ENCODE measurements around the gene SRGAP1. TPM values are rescaled to one million over a fixed set of nuclear protein-coding genes. Genes with fewer than 3 reads are reported as not detected.

Gene SRGAP1
- polyA plus RNA-seq, 1 donor from 2014 or later: 4.8 TPM

DNA sequence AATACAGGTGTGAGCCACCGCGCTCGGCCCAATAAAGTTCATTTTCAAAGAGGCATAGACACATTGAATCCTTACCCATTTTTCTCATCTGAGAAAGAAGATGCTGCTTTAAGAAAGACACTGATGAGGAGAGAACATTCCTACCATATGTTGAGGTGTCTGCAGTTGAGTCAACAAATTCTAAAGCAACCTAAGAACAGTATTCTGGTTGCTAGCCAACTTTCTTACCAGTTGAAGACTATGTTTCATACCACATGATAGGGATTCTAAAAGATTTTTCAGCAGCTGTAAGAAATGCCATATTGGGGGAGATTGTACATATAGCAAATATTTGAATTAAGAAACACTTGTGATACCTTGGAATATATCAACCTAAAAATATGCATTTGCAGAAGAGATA, 160.1 kb downstream of the SRGAP1 start:
- Histone ChIP-seq H3K4me2 (ENCODE audit: low read length) (no peak overlapping the region), H3K79me2 (replicated peaks; ENCODE audit: insufficient read depth, low read length) (no peaks in the 10 kb centered on the region), H3K4me3 (ENCODE audit: low read length) (no peak overlapping the region), H3K9ac (ENCODE audit: low read length) (no peak overlapping the region), H2AFZ (ENCODE audit: low read depth, low read length) (no peak overlapping the region), H3K27ac (ENCODE audit: low read length) (no peak overlapping the region), H3K9me3 (ENCODE audit: low read length) (no peaks in the 10 kb centered on the region), H4K20me1 (ENCODE audit: insufficient read depth) (no peaks in the 10 kb centered on the region), H3F3A (ENCODE audit: insufficient read depth, low read length, poor library complexity, severe bottlenecking) (no peaks in the 10 kb centered on the region), H3K9me2 (ENCODE audit: insufficient read depth, low read length) (no peaks in the 10 kb centered on the region), H3K27me3 (ENCODE audit: insufficient read depth, low read depth, low read length) (no peaks in the 10 kb centered on the region), H3K36me3 (ENCODE audit: insufficient read depth, low read length) (no peaks in the 10 kb centered on the region)
- TF ChIP-seq EP300 (conservative IDR thresholded peaks at IDR 0.05; ENCODE audit: poor library complexity, severe bottlenecking) (no peak), EZH2 (IDR thresholded peaks at IDR 0.05; ENCODE audit: borderline replicate concordance, insufficient read depth, low read length, poor library complexity, severe bottlenecking) (no peak), POLR2AphosphoS5 (IDR thresholded peaks at IDR 0.05) (no peak), SMC3 (conservative IDR thresholded peaks at IDR 0.05; ENCODE audit: poor library complexity) (no peak), MXI1 (conservative IDR thresholded peaks at IDR 0.05; ENCODE audit: poor library complexity, severe bottlenecking) (no peak), TAF1 (IDR thresholded peaks at IDR 0.05; ENCODE audit: low read depth) (no peak), RAD21 (conservative IDR thresholded peaks at IDR 0.05) (no peak)
- TF ChIP-seq, protein P1, sequence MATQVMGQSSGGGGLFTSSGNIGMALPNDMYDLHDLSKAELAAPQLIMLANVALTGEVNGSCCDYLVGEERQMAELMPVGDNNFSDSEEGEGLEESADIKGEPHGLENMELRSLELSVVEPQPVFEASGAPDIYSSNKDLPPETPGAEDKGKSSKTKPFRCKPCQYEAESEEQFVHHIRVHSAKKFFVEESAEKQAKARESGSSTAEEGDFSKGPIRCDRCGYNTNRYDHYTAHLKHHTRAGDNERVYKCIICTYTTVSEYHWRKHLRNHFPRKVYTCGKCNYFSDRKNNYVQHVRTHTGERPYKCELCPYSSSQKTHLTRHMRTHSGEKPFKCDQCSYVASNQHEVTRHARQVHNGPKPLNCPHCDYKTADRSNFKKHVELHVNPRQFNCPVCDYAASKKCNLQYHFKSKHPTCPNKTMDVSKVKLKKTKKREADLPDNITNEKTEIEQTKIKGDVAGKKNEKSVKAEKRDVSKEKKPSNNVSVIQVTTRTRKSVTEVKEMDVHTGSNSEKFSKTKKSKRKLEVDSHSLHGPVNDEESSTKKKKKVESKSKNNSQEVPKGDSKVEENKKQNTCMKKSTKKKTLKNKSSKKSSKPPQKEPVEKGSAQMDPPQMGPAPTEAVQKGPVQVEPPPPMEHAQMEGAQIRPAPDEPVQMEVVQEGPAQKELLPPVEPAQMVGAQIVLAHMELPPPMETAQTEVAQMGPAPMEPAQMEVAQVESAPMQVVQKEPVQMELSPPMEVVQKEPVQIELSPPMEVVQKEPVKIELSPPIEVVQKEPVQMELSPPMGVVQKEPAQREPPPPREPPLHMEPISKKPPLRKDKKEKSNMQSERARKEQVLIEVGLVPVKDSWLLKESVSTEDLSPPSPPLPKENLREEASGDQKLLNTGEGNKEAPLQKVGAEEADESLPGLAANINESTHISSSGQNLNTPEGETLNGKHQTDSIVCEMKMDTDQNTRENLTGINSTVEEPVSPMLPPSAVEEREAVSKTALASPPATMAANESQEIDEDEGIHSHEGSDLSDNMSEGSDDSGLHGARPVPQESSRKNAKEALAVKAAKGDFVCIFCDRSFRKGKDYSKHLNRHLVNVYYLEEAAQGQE (IDR thresholded peaks at IDR 0.05; ENCODE audit: borderline replicate concordance): no peak
- TF ChIP-seq, protein P2, sequence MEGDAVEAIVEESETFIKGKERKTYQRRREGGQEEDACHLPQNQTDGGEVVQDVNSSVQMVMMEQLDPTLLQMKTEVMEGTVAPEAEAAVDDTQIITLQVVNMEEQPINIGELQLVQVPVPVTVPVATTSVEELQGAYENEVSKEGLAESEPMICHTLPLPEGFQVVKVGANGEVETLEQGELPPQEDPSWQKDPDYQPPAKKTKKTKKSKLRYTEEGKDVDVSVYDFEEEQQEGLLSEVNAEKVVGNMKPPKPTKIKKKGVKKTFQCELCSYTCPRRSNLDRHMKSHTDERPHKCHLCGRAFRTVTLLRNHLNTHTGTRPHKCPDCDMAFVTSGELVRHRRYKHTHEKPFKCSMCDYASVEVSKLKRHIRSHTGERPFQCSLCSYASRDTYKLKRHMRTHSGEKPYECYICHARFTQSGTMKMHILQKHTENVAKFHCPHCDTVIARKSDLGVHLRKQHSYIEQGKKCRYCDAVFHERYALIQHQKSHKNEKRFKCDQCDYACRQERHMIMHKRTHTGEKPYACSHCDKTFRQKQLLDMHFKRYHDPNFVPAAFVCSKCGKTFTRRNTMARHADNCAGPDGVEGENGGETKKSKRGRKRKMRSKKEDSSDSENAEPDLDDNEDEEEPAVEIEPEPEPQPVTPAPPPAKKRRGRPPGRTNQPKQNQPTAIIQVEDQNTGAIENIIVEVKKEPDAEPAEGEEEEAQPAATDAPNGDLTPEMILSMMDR (IDR thresholded peaks at IDR 0.05; ENCODE audit: poor library complexity, severe bottlenecking): no peak

DNA sequence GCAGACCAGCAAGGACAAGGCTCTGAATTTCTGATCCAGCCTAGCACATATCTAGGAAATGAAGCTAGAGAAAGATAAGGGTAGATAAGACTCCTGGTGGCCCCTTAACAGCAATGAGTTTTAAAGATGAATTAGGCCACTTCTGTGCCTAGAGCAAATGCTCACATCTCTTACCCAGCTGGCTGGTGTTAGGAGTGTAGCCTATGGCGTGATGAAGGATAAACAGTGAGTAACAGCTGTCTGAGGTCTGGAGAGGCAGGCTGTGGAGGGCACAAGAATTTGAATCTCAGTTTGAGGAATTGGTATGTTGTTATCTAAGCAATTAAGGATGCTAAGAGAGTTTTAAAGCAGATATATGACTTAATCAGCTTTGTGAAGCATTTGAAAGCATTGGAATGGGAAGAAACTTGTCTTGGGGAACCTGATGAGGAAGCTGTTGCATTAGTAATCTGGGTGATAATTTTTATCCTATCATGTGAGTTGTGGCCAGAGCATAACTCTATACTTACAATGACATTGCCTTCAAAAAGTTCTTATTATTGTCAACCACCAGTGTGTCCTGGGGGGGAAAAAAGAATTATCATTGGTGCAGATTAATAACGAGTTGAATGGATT, 161.8 kb downstream of the SRGAP1 start:
- Histone ChIP-seq H2AFZ (ENCODE audit: low read depth, low read length) (no peak overlapping the region), H3K79me2 (replicated peaks; ENCODE audit: insufficient read depth, low read length) (no peaks in the 10 kb centered on the region), H4K20me1 (ENCODE audit: insufficient read depth) (no peaks in the 10 kb centered on the region), H3K27me3 (ENCODE audit: insufficient read depth, low read depth, low read length) (no peaks in the 10 kb centered on the region), H3K36me3 (ENCODE audit: insufficient read depth, low read length) (no peaks in the 10 kb centered on the region), H3K9me2 (ENCODE audit: insufficient read depth, low read length) (no peaks in the 10 kb centered on the region), H3K27ac (ENCODE audit: low read length) (no peak overlapping the region), H3K9me3 (ENCODE audit: low read length) (no peaks in the 10 kb centered on the region), H3F3A (ENCODE audit: insufficient read depth, low read length, poor library complexity, severe bottlenecking) (no peaks in the 10 kb centered on the region), H3K4me2 (ENCODE audit: low read length) (no peak overlapping the region), H3K9ac (ENCODE audit: low read length) (no peak overlapping the region), H3K4me3 (ENCODE audit: low read length) (no peak overlapping the region)
- TF ChIP-seq MXI1 (conservative IDR thresholded peaks at IDR 0.05; ENCODE audit: poor library complexity, severe bottlenecking) (no peak), TAF1 (IDR thresholded peaks at IDR 0.05; ENCODE audit: low read depth) (no peak), EP300 (conservative IDR thresholded peaks at IDR 0.05; ENCODE audit: poor library complexity, severe bottlenecking) (no peak), RAD21 (conservative IDR thresholded peaks at IDR 0.05) (no peak), EZH2 (IDR thresholded peaks at IDR 0.05; ENCODE audit: borderline replicate concordance, insufficient read depth, low read length, poor library complexity, severe bottlenecking) (no peak), POLR2AphosphoS5 (IDR thresholded peaks at IDR 0.05) (no peak), SMC3 (conservative IDR thresholded peaks at IDR 0.05; ENCODE audit: poor library complexity) (no peak)
- TF ChIP-seq, protein P1 (IDR thresholded peaks at IDR 0.05; ENCODE audit: borderline replicate concordance): no peak
- TF ChIP-seq, protein P2 (IDR thresholded peaks at IDR 0.05; ENCODE audit: poor library complexity, severe bottlenecking): no peak

Measured in neural cell (in vitro differentiated cells).